NT2/D1 (cell line): ENCODE results near the gene GMEB2.

Experiments
- SUZ12 ChIP-seq: IDR thresholded peaks from 2 replicates; pipeline ENCODE4 v1.6.1; 2011; ENCODE audit not compliant: insufficient read length, insufficient read depth; ENCODE audit errors: extremely low read depth
- YY1 ChIP-seq: IDR thresholded peaks from 2 replicates; pipeline ENCODE4 v1.6.1; 2011; ENCODE audit not compliant: insufficient read length, insufficient read depth
- ZNF274 ChIP-seq: IDR thresholded peaks from 2 replicates; pipeline ENCODE4 v1.6.1; 2011; ENCODE audit warnings: mild to moderate bottlenecking, low read depth, low read length

DNA sequence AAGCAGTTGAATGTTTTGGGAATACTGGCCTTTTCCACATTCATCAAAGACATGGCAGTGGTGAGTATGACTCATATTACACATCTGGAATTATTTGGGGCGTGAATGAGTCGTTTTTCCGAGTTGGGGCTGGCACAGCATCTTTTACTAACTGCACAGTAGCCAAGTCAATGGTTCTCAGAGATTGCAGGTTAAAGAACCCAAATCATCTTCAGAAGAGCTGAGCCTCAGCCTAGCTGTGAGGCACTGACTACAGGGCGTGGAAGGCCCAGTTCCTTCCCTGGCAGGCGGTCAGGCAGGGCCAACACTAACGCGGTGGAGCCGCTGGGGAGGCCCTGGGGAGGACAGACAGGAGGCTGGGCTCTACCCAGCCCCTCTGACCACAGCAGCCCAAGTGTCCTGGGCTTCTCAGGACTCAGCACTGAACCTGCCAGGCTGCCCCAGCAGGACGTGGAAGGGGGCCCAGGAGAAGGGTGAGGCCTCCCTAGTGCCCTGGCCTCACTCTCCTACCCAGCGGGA, 32.8 kb downstream of the GMEB2 start:
- no peak for TF ChIP-seq YY1
- no peak for TF ChIP-seq ZNF274
- TF ChIP-seq SUZ12: no peak
